Liver (tissue), 9 donors: ENCODE data around the gene PRDM2. TPM values are rescaled to one million over a fixed set of nuclear protein-coding genes. Genes with fewer than 3 reads are reported as not detected.

Experiments used
- DNase-seq: peaks from one replicate; pipeline ENCODE4 v3.0.0-alpha.2; 2017; ENCODE audit warnings: low spot score
- H3K27ac ChIP-seq, 2 donors: one replicate each; pipeline ENCODE4 v1.7.0; 2013; ENCODE audit warnings: inconsistent platforms in 2 of 2, low read length in 2 of 2, control low read depth in 1 of 2, low read depth in 1 of 2, mild to moderate bottlenecking in 1 of 2
- H3K27me3 ChIP-seq, 4 donors: one replicate each; pipeline versions ENCODE4 v1.6.1 to v1.7.0; 2013; ENCODE audit warnings: low read length in 3 of 4, inconsistent platforms in 1 of 4, mild to moderate bottlenecking in 1 of 4, moderate library complexity in 1 of 4; ENCODE audit not compliant: control insufficient read depth in 4 of 4, insufficient read depth in 4 of 4
- H3K36me3 ChIP-seq, 4 donors: one replicate each; pipeline versions ENCODE4 v1.6.1 to v1.7.0; 2013; ENCODE audit warnings: low read length in 3 of 4, mild to moderate bottlenecking in 3 of 4, low read depth in 1 of 4, moderate library complexity in 1 of 4; ENCODE audit not compliant: control insufficient read depth in 4 of 4, insufficient read depth in 3 of 4
- H3K4me1 ChIP-seq, 4 donors: one replicate each; pipeline versions ENCODE4 v1.6.1 to v1.7.0; 2013; ENCODE audit warnings: low read length in 3 of 4, mild to moderate bottlenecking in 3 of 4, moderate library complexity in 1 of 4; ENCODE audit not compliant: control insufficient read depth in 4 of 4, insufficient read depth in 4 of 4
- H3K4me3 ChIP-seq, 3 donors: one replicate each; pipeline versions ENCODE4 v1.6.1 to v1.7.0; 2013; ENCODE audit warnings: low read length in 3 of 3, control low read depth in 1 of 3, low read depth in 1 of 3, mild to moderate bottlenecking in 1 of 3
- H3K9ac ChIP-seq, 2 donors: one replicate each; pipeline ENCODE4 v1.7.0; 2013; ENCODE audit warnings: low read length in 2 of 2, mild to moderate bottlenecking in 2 of 2, moderate library complexity in 2 of 2, control low read depth in 1 of 2, low read depth in 1 of 2
- H3K9me3 ChIP-seq, 4 donors: one replicate each; pipeline versions ENCODE4 v1.6.1 to v1.7.0; 2013; ENCODE audit warnings: low read length in 3 of 4; ENCODE audit not compliant: control insufficient read depth in 4 of 4
- ATF3 ChIP-seq: IDR thresholded peaks from 2 replicates; pipeline ENCODE4 v1.6.1; 2016; ENCODE audit warnings: antibody characterized with exemption
- CTCF ChIP-seq: fragments of 150-350 bp; IDR thresholded peaks from 2 replicates; pipeline ENCODE4 v1.5.1; 2017; ENCODE audit warnings: improper control_type of control experiment, low read depth, low read length; ENCODE audit not compliant: missing input control
- EGR1 ChIP-seq, 2 donors: IDR thresholded peaks; 2 replicates each; pipeline ENCODE4 v1.6.1; 2016 to 2018; ENCODE audit warnings: antibody characterized with exemption in 2 of 2, low read depth in 2 of 2
- FOXA1 ChIP-seq: IDR thresholded peaks from 2 replicates; pipeline ENCODE4 v1.6.1; 2016; ENCODE audit warnings: antibody characterized with exemption
- FOXA2 ChIP-seq: IDR thresholded peaks from 2 replicates; pipeline ENCODE4 v1.6.1; 2016; ENCODE audit warnings: antibody characterized with exemption
- GABPA ChIP-seq, 2 donors: IDR thresholded peaks in 1 of 2; conservative IDR thresholded peaks in 1 of 2; 2 replicates each; pipeline ENCODE4 v1.6.1; 2016; ENCODE audit warnings: antibody characterized with exemption in 2 of 2, mild to moderate bottlenecking in 1 of 2, moderate library complexity in 1 of 2
- HNF4A ChIP-seq, 2 donors: conservative IDR thresholded peaks; 2 replicates each; pipeline ENCODE4 v1.6.1; 2016; ENCODE audit warnings: antibody characterized with exemption in 2 of 2, mild to moderate bottlenecking in 2 of 2
- HNF4G ChIP-seq: IDR thresholded peaks from 2 replicates; pipeline ENCODE4 v1.6.1; 2016; ENCODE audit warnings: antibody characterized with exemption
- JUND ChIP-seq, 2 donors: IDR thresholded peaks; 2 replicates each; pipeline ENCODE4 v1.6.1; 2016; ENCODE audit warnings: antibody characterized with exemption in 2 of 2
- MAX ChIP-seq: IDR thresholded peaks from 2 replicates; pipeline ENCODE4 v1.6.1; 2016; ENCODE audit warnings: antibody characterized with exemption
- NR2F2 ChIP-seq: IDR thresholded peaks from 2 replicates; pipeline ENCODE4 v1.6.1; 2016; ENCODE audit warnings: antibody characterized with exemption
- RAD21 ChIP-seq, 2 donors: IDR thresholded peaks; 2 replicates each; pipeline ENCODE4 v1.6.1; 2016; ENCODE audit warnings: antibody characterized with exemption in 2 of 2, mild to moderate bottlenecking in 2 of 2
- REST ChIP-seq: IDR thresholded peaks from 2 replicates; pipeline ENCODE4 v1.6.1; 2016; ENCODE audit warnings: antibody characterized with exemption, mild to moderate bottlenecking
- RXRA ChIP-seq, 2 donors: IDR thresholded peaks; 2 replicates each; pipeline ENCODE4 v1.6.1; 2017 to 2018; ENCODE audit warnings: antibody characterized with exemption in 2 of 2, mild to moderate bottlenecking in 1 of 2
- SP1 ChIP-seq: IDR thresholded peaks from 2 replicates; pipeline ENCODE4 v1.6.1; 2018; ENCODE audit warnings: antibody characterized with exemption, mild to moderate bottlenecking
- TAF1 ChIP-seq: conservative IDR thresholded peaks from 2 replicates; pipeline ENCODE4 v1.6.1; 2016; ENCODE audit warnings: antibody characterized with exemption, mild to moderate bottlenecking
- YY1 ChIP-seq: IDR thresholded peaks from 2 replicates; pipeline ENCODE4 v1.6.1; 2016; ENCODE audit warnings: antibody characterized with exemption, mild to moderate bottlenecking
- ZBTB33 ChIP-seq: IDR thresholded peaks from 2 replicates; pipeline ENCODE4 v1.6.1; 2016; ENCODE audit warnings: antibody characterized with exemption
- WGBS: extraction: QIAGEN DNeasy Blood & Tissue Kit; methylation state at CpG from one replicate; pipeline ENCODE4 v1.1.7; 2013; 5-methylcytosine and 5-hydroxymethylcytosine counted together
- polyA plus RNA-seq, 2 donors: library from polyadenylated mRNA; stranded (reverse) in 1 of 2; unstranded in 1 of 2; fragments of 200-250 nt in 1 of 2; fragments of >200 nt in 1 of 2; fragmentation: Nextera tagmentation in 1 of 2; extraction: Ambion mirVana in 1 of 2; gene quantifications; one replicate each; pipeline versions ENCODE4 v1.2.1 to v1.2.3, GENCODE V29; 2013 to 2015
- total RNA-seq, 2 donors: library from RNA; depleted of rRNA; stranded (reverse); fragments of >200 nt; gene quantifications; one replicate each; pipeline ENCODE4 v1.2.3, GENCODE V29; 2014
- donor health status: healthy.
- donor health status: healthy.
- donor health status: healthy.
- donor health status: healthy.
- donor health status: healthy.

The PRDM2 gene
- total and polyA plus RNA-seq, 4 donors: 4.5 to 13.9 (median 7.9) TPM

- TF ChIP-seq ZBTB33 (no peak), FOXA1 (no peak)
Measured at GRCh38 chr1:13771745-13772144, 71.8 kb downstream of the PRDM2 start (continued).

GRCh38 chr1:13772271-13772670, 72.3 kb downstream of the PRDM2 start:
- 92% methylated on average over 4 of the region's 4 CpGs for WGBS
- H3K4me1 ChIP-seq: no peaks in the 10 kb centered on the region
- DNase-seq: no peak
- H3K4me3 ChIP-seq: no peak overlapping the region
- no peaks in the 10 kb centered on the region for H3K27me3 ChIP-seq
- no peak overlapping the region for H3K27ac ChIP-seq
- H3K9me3 ChIP-seq: no peaks in the 10 kb centered on the region
- TF ChIP-seq HNF4G: no peak
- TF ChIP-seq GABPA (IDR thresholded peaks at IDR 0.05 in 1 of 2, conservative IDR thresholded peaks at IDR 0.05 in 1 of 2): no peak
- no peak for TF ChIP-seq NR2F2
- no peak for TF ChIP-seq REST
- TF ChIP-seq EGR1 (IDR thresholded peaks at IDR 0.05; ENCODE audit: low read depth in 2 of 2): no peak
- no peak for TF ChIP-seq FOXA1
- TF ChIP-seq JUND (IDR thresholded peaks at IDR 0.05): no peak
- TF ChIP-seq FOXA2: no peak
- no peak for TF ChIP-seq SP1
- TF ChIP-seq YY1: no peak
- no peak for TF ChIP-seq HNF4A (conservative IDR thresholded peaks at IDR 0.05)
- no peak for TF ChIP-seq ZBTB33
- no peak for TF ChIP-seq MAX
- no peak for TF ChIP-seq ATF3
- TF ChIP-seq RAD21 (IDR thresholded peaks at IDR 0.05): no peak
- no peak for TF ChIP-seq CTCF
- TF ChIP-seq RXRA (IDR thresholded peaks at IDR 0.05): no peak
- TF ChIP-seq TAF1: no peak
- peaks cover 0 to 19% (median 12%) of the 10 kb centered on the region in 4 donors for H3K36me3 ChIP-seq
- H3K9ac ChIP-seq: no peak overlapping the region
